DND-41 (cell line): ENCODE results near the gene RADIL.

ENCODE experiments used
- CTCF ChIP-seq: IDR thresholded peaks from 2 replicates; pipeline ENCODE4 v1.5.1; 2012; ENCODE audit warnings: borderline replicate concordance, low read length, moderate library complexity, mild to moderate bottlenecking; ENCODE audit not compliant: poor library complexity, severe bottlenecking; ENCODE audit errors: extremely low read depth
- EZH2 ChIP-seq: IDR thresholded peaks from 3 replicates; pipeline ENCODE4 v1.6.1; 2012; ENCODE audit warnings: borderline replicate concordance, low read depth, mild to moderate bottlenecking, moderate library complexity, low read length, inconsistent platforms; ENCODE audit not compliant: severe bottlenecking

- TF ChIP-seq CTCF = no peak
- TF ChIP-seq EZH2 = no peak
These were observed 59.9 kb downstream of the RADIL start for GRCh38 chr7:4823441-4824119.
